Forelimb muscle (tissue), 1 donor: ENCODE results near the gene PCNX2. TPM values are rescaled to one million over a fixed set of nuclear protein-coding genes. Genes with fewer than 3 reads are reported as not detected.

Experiments
- polyA plus RNA-seq: library from polyadenylated mRNA; unstranded; fragments of 120-200 nt; gene quantifications from one replicate; pipeline ENCODE4 v1.2.1, GENCODE V29; 2013; ENCODE audit not compliant: insufficient read length

PCNX2 gene
- polyA plus RNA-seq, 1 donor: 2.5 TPM

Other genes starting within 250 kb of the PCNX2 start
- gene MAP3K21, start 32.0 kb upstream of the PCNX2 start, polyA plus RNA-seq: 0.20 TPM